K562 (cell line): ENCODE data around the gene ZNF490. TPM values are rescaled to one million over a fixed set of nuclear protein-coding genes. Genes with fewer than 3 reads are reported as not detected.

ENCODE experiments used
- C11orf30 ChIP-seq: fragments of 450-650 bp; IDR thresholded peaks from 2 replicates; pipeline ENCODE4 v1.6.1; 2016; ENCODE audit warnings: low read depth, mild to moderate bottlenecking
- CREB3 ChIP-seq: fragments of 450-650 bp; conservative IDR thresholded peaks from 2 replicates; pipeline ENCODE4 v1.6.1; 2016; ENCODE audit warnings: missing genetic modification characterization, low read depth, mild to moderate bottlenecking, missing compliant biosample characterization, moderate library complexity
- CXXC5 ChIP-seq: fragments of 250-450 bp; sonication (Bioruptor Pico); IDR thresholded peaks from 2 replicates; pipeline ENCODE4 v1.8.0; 2022; ENCODE audit warnings: inconsistent platforms, mild to moderate bottlenecking, moderate library complexity
- ETV1 ChIP-seq: fragments of 450-650 bp; conservative IDR thresholded peaks from 2 replicates; pipeline ENCODE4 v1.6.1; 2016; ENCODE audit warnings: missing genetic modification characterization, control low read depth, low read depth, missing compliant biosample characterization
- ETV6 ChIP-seq, 3 experiments: fragments of 150-350 bp in 1 of 3; sonication (generic) in 1 of 3; formaldehyde crosslinking in 1 of 3; IDR thresholded peaks; 2 replicates each; pipeline versions ENCODE4 v1.6.1 to v1.8.0; 2014 to 2022; ENCODE audit warnings: borderline replicate concordance in 2 of 3, low read depth in 2 of 3, antibody characterized with exemption in 1 of 3, low read length in 1 of 3, mild to moderate bottlenecking in 1 of 3, missing genetic modification reagents in 1 of 3
- FIP1L1 ChIP-seq: fragments of 200-400 bp; formaldehyde crosslinking; IDR thresholded peaks from 2 replicates; pipeline ENCODE4 v1.6.1; 2018; ENCODE audit warnings: mild to moderate bottlenecking, low read depth, low read length; ENCODE audit not compliant: poor library complexity, severe bottlenecking
- KAT7 ChIP-seq: sonication (generic); formaldehyde crosslinking; IDR thresholded peaks from 2 replicates; pipeline ENCODE4 v1.8.0; 2022; ENCODE audit warnings: missing genetic modification reagents, mild to moderate bottlenecking, borderline replicate concordance
- KLF1 ChIP-seq: fragments of 450-650 bp; IDR thresholded peaks from 2 replicates; pipeline ENCODE4 v1.6.1; 2016; ENCODE audit warnings: missing genetic modification characterization, missing compliant biosample characterization
- KLF6 ChIP-seq: fragments of 250-450 bp; sonication (Bioruptor Pico); IDR thresholded peaks from 2 replicates; pipeline ENCODE4 v1.4.0; 2020; ENCODE audit warnings: mild to moderate bottlenecking, moderate library complexity, borderline replicate concordance
- LEF1 ChIP-seq: fragments of 450-650 bp; IDR thresholded peaks from 2 replicates; pipeline ENCODE4 v1.6.1; 2016; ENCODE audit warnings: mild to moderate bottlenecking
- MEF2A ChIP-seq: IDR thresholded peaks from 2 replicates; pipeline ENCODE4 v1.6.1; 2011; ENCODE audit warnings: low read depth, mild to moderate bottlenecking, low read length, moderate library complexity; ENCODE audit not compliant: control insufficient read depth
- NONO ChIP-seq, 2 experiments: fragments of 200-400 bp in 1 of 2; fragments of 450-650 bp in 1 of 2; formaldehyde crosslinking in 1 of 2; IDR thresholded peaks; 2 replicates each; pipeline ENCODE4 v1.6.1; 2017; ENCODE audit warnings: low read depth in 2 of 2, mild to moderate bottlenecking in 2 of 2, moderate library complexity in 2 of 2, low read length in 1 of 2
- PCBP1 ChIP-seq: fragments of 200-400 bp; formaldehyde crosslinking; IDR thresholded peaks from 2 replicates; pipeline ENCODE4 v1.6.1; 2018; ENCODE audit warnings: mild to moderate bottlenecking, low read depth, low read length; ENCODE audit not compliant: poor library complexity, severe bottlenecking
- POLR2AphosphoS2 ChIP-seq: IDR thresholded peaks from 2 replicates; pipeline ENCODE4 v1.6.1; 2012; ENCODE audit warnings: low read length, improper control_type of control experiment
- RNF219 ChIP-seq: fragments of 250-450 bp; sonication (Bioruptor Pico); IDR thresholded peaks from 2 replicates; pipeline ENCODE4 v1.5.0; 2022; ENCODE audit warnings: mild to moderate bottlenecking
- SIN3B ChIP-seq: fragments of 450-650 bp; IDR thresholded peaks from 2 replicates; pipeline ENCODE4 v1.6.1; 2017; ENCODE audit warnings: low read depth, mild to moderate bottlenecking, moderate library complexity
- THAP12 ChIP-seq: fragments of 250-450 bp; sonication (Bioruptor Pico); IDR thresholded peaks from 2 replicates; pipeline ENCODE4 v1.9.0; 2021; ENCODE audit warnings: mild to moderate bottlenecking, inconsistent platforms
- ZBED1 ChIP-seq: IDR thresholded peaks from 2 replicates; pipeline ENCODE4 v1.6.1; 2014
- ZEB2 ChIP-seq: fragments of 450-650 bp; IDR thresholded peaks from 2 replicates; pipeline ENCODE4 v1.6.1; 2016
- ZFP36 ChIP-seq: fragments of 150-350 bp; IDR thresholded peaks from 2 replicates; pipeline ENCODE4 v1.6.1; 2018; ENCODE audit warnings: low read length, low read depth; ENCODE audit not compliant: partially characterized antibody
- ZNF121 ChIP-seq: sonication (generic); formaldehyde crosslinking; conservative IDR thresholded peaks from 2 replicates; pipeline ENCODE4 v1.8.0; 2022; ENCODE audit warnings: missing genetic modification reagents
- ZNF212 ChIP-seq: fragments of 450-650 bp; formaldehyde crosslinking; IDR thresholded peaks from 2 replicates; pipeline ENCODE4 v1.4.0; 2020; ENCODE audit warnings: mild to moderate bottlenecking
- polyA plus RNA-seq, 8 experiments: library from polyadenylated mRNA; depleted of rRNA in 4 of 8; stranded (reverse) in 5 of 8; unstranded in 3 of 8; fragments of >200 nt; fragmentation: Nextera tagmentation in 2 of 8; fragmentation: Illumina TruSeq in 1 of 8; extraction: Ambion mirVana in 2 of 8; extraction: Trizol in 1 of 8; gene quantifications; 2 replicates each; pipeline versions ENCODE4 v1.2.1 to v1.2.3, GENCODE V29; 2011 to 2014; ENCODE audit warnings: inconsistent platforms in 1 of 8, missing spikeins in 1 of 8
- total RNA-seq, 7 experiments: library from RNA; depleted of rRNA in 6 of 7; stranded (reverse); fragments of >200 nt in 6 of 7; fragmentation: Illumina TruSeq in 2 of 7; extraction: Trizol in 2 of 7; gene quantifications; 2 replicates each; pipeline versions ENCODE4 v1.2.1 to v1.2.3, GENCODE V29; 2011 to 2021; ENCODE audit warnings: low replicate concordance in 1 of 7

ZNF490 gene
- total and polyA plus RNA-seq, 9 of the 15 experiments (the other 6 are each of a cell fraction or from before 2014, with no cell fraction given), result 0.90 to 8.3 (median 4.4) TPM

- peak in 1 of 2 experiments; percentile 80; a peak in 2 of 4 replicates for TF ChIP-seq NONO (IDR thresholded peaks at IDR 0.05; ENCODE audit: low read depth in 2 of 2, low read length in 1 of 2)
- peak; percentile 85 for TF ChIP-seq THAP12 (CRISPR knock-in tag)
- peak; percentile 80 for TF ChIP-seq ETV1 (tag)
- TF ChIP-seq ZEB2, result peak; percentile 26; the same call in 1 of the 2 replicates
- no peak for TF ChIP-seq ZFP36
- peak; percentile 74; the same call in 1 of the 2 replicates for TF ChIP-seq POLR2AphosphoS2
- TF ChIP-seq CREB3 (tag), result no peak
- TF ChIP-seq KLF6 (CRISPR knock-in tag), result peak; percentile 39; the same call in 1 of the 2 replicates
- TF ChIP-seq ZNF212, result 0 out of 2 replicates have a peak, but pooled peaks have one; percentile 11
- peak; percentile 68 for TF ChIP-seq FIP1L1
- TF ChIP-seq KAT7 (CRISPR knock-in tag), result peak; percentile 22; the same call in 1 of the 2 replicates
- TF ChIP-seq PCBP1, result peak; percentile 85
- no peak for TF ChIP-seq ZBED1
- peak; percentile 67 for TF ChIP-seq KLF1
- TF ChIP-seq C11orf30, result peak; percentile 82
- TF ChIP-seq ETV6 (IDR thresholded peaks at IDR 0.05; ENCODE audit: borderline replicate concordance in 1 of 2, low read depth in 2 of 2, low read length in 1 of 2), result 0 out of 4 replicates have a peak, but pooled peaks of 1 of the 2 experiments have one; percentile 16
- TF ChIP-seq ETV6 (CRISPR knock-in tag; IDR thresholded peaks at IDR 0.05; ENCODE audit: borderline replicate concordance), result no peak
- peak; percentile 50 for TF ChIP-seq LEF1
- TF ChIP-seq SIN3B, result peak; percentile 75
- peak; percentile 77 for TF ChIP-seq CXXC5 (CRISPR knock-in tag)
- TF ChIP-seq ZNF121 (CRISPR knock-in tag), result peak; percentile 23; the same call in 1 of the 2 replicates
- no peak for TF ChIP-seq RNF219 (CRISPR knock-in tag)
- no peak for TF ChIP-seq MEF2A
Measured at GRCh38 chr19:12551060-12551832, 59.4 kb downstream of the ZNF490 start, which contains the start of gene ZNF564 (continued).
